Mesendoderm (in vitro differentiated cells): ENCODE measurements around the gene ABCC4.

Experiments
- DNase-seq: peaks from one replicate; pipeline ENCODE4 v3.0.0; 2013
- H2AK5ac ChIP-seq: 2 replicates; pipeline ENCODE4 v1.6.1; 2013; ENCODE audit warnings: low read length, inconsistent platforms
- H2BK120ac ChIP-seq: 2 replicates; pipeline ENCODE4 v1.6.1; 2013; ENCODE audit warnings: low read depth, mild to moderate bottlenecking, low read length, moderate library complexity, mixed read lengths
- H2BK15ac ChIP-seq: replicated peaks from 2 replicates; pipeline ENCODE4 v1.6.1; 2013; ENCODE audit warnings: low read depth, mild to moderate bottlenecking, moderate library complexity
- H2BK5ac ChIP-seq: 2 replicates; pipeline ENCODE4 v1.6.1; 2013; ENCODE audit warnings: low read length, inconsistent platforms
- H3K18ac ChIP-seq: 2 replicates; pipeline ENCODE4 v1.6.1; 2013; ENCODE audit warnings: mild to moderate bottlenecking, low read length, mixed read lengths
- H3K23ac ChIP-seq: one replicate; pipeline ENCODE4 v1.6.1; 2013; ENCODE audit warnings: low read length
- H3K27ac ChIP-seq: 2 replicates; pipeline ENCODE4 v1.5.1; 2013; ENCODE audit warnings: low read depth, mild to moderate bottlenecking, inconsistent platforms, low read length, moderate library complexity
- H3K27me3 ChIP-seq: 2 replicates; pipeline ENCODE4 v1.6.1; 2013; ENCODE audit warnings: low read length, control low read depth, mild to moderate bottlenecking, inconsistent platforms; ENCODE audit not compliant: insufficient read depth, poor library complexity
- H3K36me3 ChIP-seq: 2 replicates; pipeline ENCODE4 v1.6.1; 2013; ENCODE audit warnings: low read length, inconsistent platforms; ENCODE audit not compliant: control insufficient read depth, insufficient read depth
- H3K4ac ChIP-seq: one replicate; pipeline ENCODE4 v1.6.1; 2013; ENCODE audit warnings: low read depth, mild to moderate bottlenecking, low read length, moderate library complexity
- H3K4me1 ChIP-seq: 2 replicates; pipeline ENCODE4 v1.6.1; 2013; ENCODE audit warnings: low read depth, low read length, inconsistent platforms; ENCODE audit not compliant: control insufficient read depth
- H3K4me2 ChIP-seq: 2 replicates; pipeline ENCODE4 v1.6.1; 2013; ENCODE audit warnings: low read length
- H3K4me3 ChIP-seq: 2 replicates; pipeline ENCODE4 v1.5.1; 2013; ENCODE audit warnings: mild to moderate bottlenecking, low read length
- H3K56ac ChIP-seq: one replicate; pipeline ENCODE4 v1.6.1; 2013; ENCODE audit warnings: low read length
- H3K79me1 ChIP-seq: 2 replicates; pipeline ENCODE4 v1.6.1; 2013; ENCODE audit warnings: low read length, inconsistent platforms
- H3K79me2 ChIP-seq: 2 replicates; pipeline ENCODE4 v1.6.1; 2013; ENCODE audit warnings: mild to moderate bottlenecking, low read length; ENCODE audit not compliant: control insufficient read depth, insufficient read depth
- H3K9ac ChIP-seq: 2 replicates; pipeline ENCODE4 v1.6.1; 2013; ENCODE audit warnings: low read length, inconsistent platforms
- H4K5ac ChIP-seq: one replicate; pipeline ENCODE4 v1.6.1; 2013; ENCODE audit warnings: low read length
- H4K8ac ChIP-seq: one replicate; pipeline ENCODE4 v1.6.1; 2013; ENCODE audit warnings: low read depth, mild to moderate bottlenecking, control low read depth, low read length, moderate library complexity
- WGBS: extraction: QIAGEN DNeasy Blood & Tissue Kit; methylation state at CpG from one replicate; pipeline ENCODE4 v1.1.7; 2013; ENCODE audit warnings: low lambda C conversion rate, missing lambda C conversion rate; ENCODE audit not compliant: insufficient coverage; ENCODE audit errors: extremely low coverage; 5-methylcytosine and 5-hydroxymethylcytosine counted together

The ABCC4 gene

DNA sequence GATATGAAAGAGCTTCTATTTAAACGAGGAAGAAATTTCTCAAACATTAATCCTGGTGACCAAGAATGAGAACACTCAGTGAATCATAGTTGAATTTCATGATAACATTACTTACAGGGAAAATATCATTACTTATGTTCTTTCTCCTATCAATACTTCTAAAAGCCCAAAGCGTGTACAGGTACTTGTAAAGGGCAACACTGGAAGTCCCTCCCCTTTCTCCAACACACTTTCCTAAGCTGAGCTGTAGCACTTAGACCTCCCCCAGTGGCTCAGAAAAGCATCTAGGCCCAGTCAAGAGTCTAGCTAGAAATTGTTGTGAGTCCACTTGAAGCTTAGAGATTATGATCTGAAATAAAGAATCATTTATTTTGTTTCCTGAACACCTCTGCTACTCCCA is 150.7 kb downstream of the ABCC4 start:
- H3K4me3 ChIP-seq = no peak overlapping the region
- no peak overlapping the region for H3K18ac ChIP-seq
- no peak overlapping the region for H4K8ac ChIP-seq
- H3K27me3 ChIP-seq = no peaks in the 10 kb centered on the region
- H3K4me1 ChIP-seq = no peaks in the 10 kb centered on the region
- H3K36me3 ChIP-seq = no peaks in the 10 kb centered on the region
- no peak overlapping the region for H2BK15ac ChIP-seq
- no peak overlapping the region for H3K4ac ChIP-seq
- H3K4me2 ChIP-seq = no peak overlapping the region
- H4K5ac ChIP-seq = no peak overlapping the region
- H3K9ac ChIP-seq = no peak overlapping the region
- H3K79me2 ChIP-seq = no peaks in the 10 kb centered on the region
- no peak overlapping the region for H3K27ac ChIP-seq
- no peaks in the 10 kb centered on the region for H3K79me1 ChIP-seq
- no CpG with 5 or more reads among the region's 2 CpGs for WGBS
- H2BK120ac ChIP-seq = no peak overlapping the region
- no peak for DNase-seq
- no peak overlapping the region for H3K56ac ChIP-seq
- H3K23ac ChIP-seq = no peak overlapping the region
- no peak overlapping the region for H2BK5ac ChIP-seq
- no peak overlapping the region for H2AK5ac ChIP-seq

DNA sequence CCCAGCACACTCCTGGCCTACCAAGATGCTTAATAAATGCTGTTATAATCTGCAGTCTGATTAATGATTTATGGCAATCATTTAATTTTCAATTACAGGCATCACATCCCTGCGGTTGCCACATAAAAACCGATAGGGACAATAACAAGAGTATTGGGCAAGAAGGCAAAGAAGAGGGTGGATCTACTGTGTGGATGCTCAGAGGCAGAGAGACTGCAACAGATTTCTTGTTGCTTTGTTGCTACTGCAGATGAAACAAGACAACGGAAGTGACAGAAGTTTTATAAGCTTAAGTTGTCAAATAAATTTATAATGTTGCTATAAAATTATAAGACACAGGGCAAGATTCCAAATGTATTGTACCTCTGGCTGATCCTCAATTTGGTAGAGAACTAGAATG is 154.8 kb downstream of the ABCC4 start:
- no peak overlapping the region for H3K23ac ChIP-seq
- no peak overlapping the region for H2BK5ac ChIP-seq
- no peaks in the 10 kb centered on the region for H3K27me3 ChIP-seq
- no peaks in the 10 kb centered on the region for H3K79me2 ChIP-seq
- H3K36me3 ChIP-seq = no peaks in the 10 kb centered on the region
- H3K18ac ChIP-seq = no peak overlapping the region
- no peak overlapping the region for H4K8ac ChIP-seq
- no peak overlapping the region for H3K9ac ChIP-seq
- no peaks in the 10 kb centered on the region for H3K79me1 ChIP-seq
- DNase-seq = no peak
- H3K4me2 ChIP-seq = no peak overlapping the region
- no peak overlapping the region for H2AK5ac ChIP-seq
- no peak overlapping the region for H3K56ac ChIP-seq
- no CpG with 5 or more reads among the region's 3 CpGs for WGBS
- no peak overlapping the region for H3K27ac ChIP-seq
- H2BK15ac ChIP-seq = no peak overlapping the region
- no peak overlapping the region for H2BK120ac ChIP-seq
- no peak overlapping the region for H4K5ac ChIP-seq
- no peak overlapping the region for H3K4me3 ChIP-seq
- H3K4me1 ChIP-seq = no peaks in the 10 kb centered on the region
- H3K4ac ChIP-seq = no peak overlapping the region

DNA sequence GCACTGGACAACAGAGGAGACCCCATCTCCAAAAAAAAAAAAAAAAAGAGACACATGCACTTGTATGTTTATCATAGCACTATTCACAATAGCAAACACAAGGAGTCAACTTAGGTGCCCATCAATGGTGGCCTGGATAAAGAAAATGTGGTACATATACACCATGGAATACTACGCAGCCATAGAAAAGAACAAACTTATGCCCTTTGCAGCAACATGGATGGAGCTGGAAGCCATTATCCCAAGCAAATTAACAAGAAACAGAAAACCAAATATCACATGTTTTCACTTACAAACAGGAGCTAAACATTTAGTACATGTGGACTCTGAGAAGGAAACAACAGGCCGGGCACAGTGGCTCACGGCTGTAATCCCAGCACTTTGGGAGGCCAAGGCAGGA is 155.7 kb downstream of the ABCC4 start:
- Histone ChIP-seq H3K36me3 (no peaks in the 10 kb centered on the region), H3K56ac (no peak overlapping the region), H2AK5ac (no peak overlapping the region), H3K27me3 (no peaks in the 10 kb centered on the region), H3K18ac (no peak overlapping the region), H2BK120ac (no peak overlapping the region), H2BK5ac (no peak overlapping the region), H4K8ac (no peak overlapping the region), H3K79me2 (no peaks in the 10 kb centered on the region), H3K4me2 (no peak overlapping the region), H3K4ac (no peak overlapping the region), H3K4me3 (no peak overlapping the region), H3K9ac (no peak overlapping the region), H3K79me1 (no peaks in the 10 kb centered on the region), H3K23ac (no peak overlapping the region), H3K27ac (no peak overlapping the region), H3K4me1 (no peaks in the 10 kb centered on the region), H2BK15ac (no peak overlapping the region), H4K5ac (no peak overlapping the region)
- DNase-seq = no peak
- WGBS = no CpG with 5 or more reads among the region's 3 CpGs

DNA sequence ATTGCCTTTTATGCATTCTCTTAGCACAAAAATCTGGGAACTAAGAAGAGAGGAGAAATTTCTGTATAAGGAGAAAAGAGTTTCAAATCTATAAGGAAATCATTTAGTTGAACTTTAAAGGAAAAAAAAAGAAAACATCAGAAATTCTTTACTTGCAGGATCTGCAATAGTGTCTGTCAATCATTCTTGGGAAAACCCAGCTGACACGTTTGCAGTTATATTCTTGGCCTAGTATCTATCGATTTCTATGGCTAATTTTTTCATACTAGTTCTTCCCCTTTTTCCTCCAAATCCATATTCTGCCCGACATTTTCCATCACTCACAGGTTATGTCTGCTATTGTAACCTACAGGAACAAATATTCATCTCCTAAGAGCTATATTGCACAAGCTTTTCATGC is 160.7 kb downstream of the ABCC4 start:
- Histone ChIP-seq H3K79me1 (no peaks in the 10 kb centered on the region), H3K9ac (no peak overlapping the region), H3K27me3 (no peaks in the 10 kb centered on the region), H3K79me2 (no peaks in the 10 kb centered on the region), H3K27ac (no peak overlapping the region), H3K4me1 (no peaks in the 10 kb centered on the region), H2BK15ac (no peak overlapping the region), H2BK5ac (no peak overlapping the region), H3K56ac (no peak overlapping the region), H3K4ac (no peak overlapping the region), H2BK120ac (no peak overlapping the region), H3K36me3 (no peaks in the 10 kb centered on the region), H4K5ac (no peak overlapping the region), H3K4me3 (no peak overlapping the region), H3K18ac (no peak overlapping the region), H4K8ac (no peak overlapping the region), H3K4me2 (no peak overlapping the region), H3K23ac (no peak overlapping the region), H2AK5ac (no peak overlapping the region)
- no CpG with 5 or more reads among the region's 3 CpGs for WGBS
- no peak for DNase-seq

DNA sequence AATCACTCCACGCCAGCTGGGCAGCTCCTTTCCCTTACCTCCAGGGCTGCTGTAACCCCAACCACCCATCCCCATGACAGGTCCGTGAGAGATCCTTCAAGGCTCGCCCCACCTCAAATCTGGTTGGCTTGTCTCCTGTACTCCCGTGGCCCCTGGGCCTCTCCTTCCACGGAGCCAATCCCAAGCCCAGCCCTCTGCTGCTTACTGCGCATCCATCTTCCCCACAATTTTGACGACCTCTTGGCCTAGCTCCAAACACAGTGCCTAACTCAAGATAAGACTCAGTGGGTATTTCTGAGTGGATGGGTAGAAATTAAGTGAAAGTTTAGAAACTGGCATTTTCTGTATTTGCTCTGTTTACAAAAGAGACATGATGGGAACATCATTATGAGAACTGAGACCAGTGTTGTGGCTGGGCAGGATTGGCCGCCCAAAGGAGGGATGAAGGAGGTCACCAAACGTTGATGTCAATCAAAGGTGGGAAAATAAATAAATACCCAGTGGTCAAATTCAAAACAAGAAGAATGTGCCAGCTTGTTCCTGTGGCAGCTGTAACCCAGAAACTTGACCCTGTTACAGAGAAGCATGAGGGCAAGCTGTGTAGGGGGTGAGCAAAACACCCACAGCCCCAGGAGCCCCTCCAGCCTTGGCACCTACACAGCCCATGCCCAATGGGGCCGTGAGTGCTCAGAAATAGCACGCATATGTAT is 162.2 kb downstream of the ABCC4 start:
- H3K36me3 ChIP-seq = no peaks in the 10 kb centered on the region
- H2BK120ac ChIP-seq = no peak overlapping the region
- H4K5ac ChIP-seq = no peak overlapping the region
- H3K56ac ChIP-seq = no peak overlapping the region
- H2BK5ac ChIP-seq = no peak overlapping the region
- no CpG with 5 or more reads among the region's 11 CpGs for WGBS
- no peak overlapping the region for H2AK5ac ChIP-seq
- no peak overlapping the region for H4K8ac ChIP-seq
- DNase-seq = no peak
- no peaks in the 10 kb centered on the region for H3K4me1 ChIP-seq
- H3K18ac ChIP-seq = no peak overlapping the region
- no peaks in the 10 kb centered on the region for H3K27me3 ChIP-seq
- H3K9ac ChIP-seq = no peak overlapping the region
- H3K23ac ChIP-seq = no peak overlapping the region
- no peak overlapping the region for H3K4ac ChIP-seq
- no peaks in the 10 kb centered on the region for H3K79me1 ChIP-seq
- no peak overlapping the region for H3K4me2 ChIP-seq
- no peaks in the 10 kb centered on the region for H3K79me2 ChIP-seq
- no peak overlapping the region for H2BK15ac ChIP-seq
- H3K27ac ChIP-seq = no peak overlapping the region
- H3K4me3 ChIP-seq = no peak overlapping the region

DNA sequence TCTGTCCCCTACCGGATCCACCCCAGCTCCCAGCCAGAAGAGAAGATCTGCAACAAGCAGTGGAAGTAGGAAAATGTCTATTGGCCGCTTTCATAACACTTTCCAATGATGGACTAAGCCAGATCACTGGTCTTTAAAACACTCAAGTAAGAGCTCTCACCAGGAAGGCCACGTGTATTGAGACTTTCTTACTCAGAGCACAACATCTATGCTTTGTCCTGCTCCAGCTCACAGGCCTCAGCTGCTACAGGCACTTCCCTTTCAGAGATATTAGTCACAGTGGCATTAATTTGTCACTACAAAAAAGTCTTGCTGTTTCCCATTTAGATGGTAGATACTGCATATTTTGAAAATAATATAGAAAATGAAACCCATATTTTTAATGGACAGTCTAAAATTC is 164.2 kb downstream of the ABCC4 start:
- Histone ChIP-seq H3K9ac (no peak overlapping the region), H4K8ac (no peak overlapping the region), H3K4me1 (no peaks in the 10 kb centered on the region), H3K27me3 (no peaks in the 10 kb centered on the region), H2BK120ac (no peak overlapping the region), H3K18ac (no peak overlapping the region), H3K56ac (no peak overlapping the region), H3K4me2 (no peak overlapping the region), H3K4me3 (no peak overlapping the region), H3K79me1 (no peaks in the 10 kb centered on the region), H3K79me2 (no peaks in the 10 kb centered on the region), H3K23ac (no peak overlapping the region), H4K5ac (no peak overlapping the region), H2BK15ac (no peak overlapping the region), H3K4ac (no peak overlapping the region), H3K27ac (no peak overlapping the region), H3K36me3 (no peaks in the 10 kb centered on the region), H2BK5ac (no peak overlapping the region), H2AK5ac (no peak overlapping the region)
- no CpG with 5 or more reads among the region's 3 CpGs for WGBS
- DNase-seq = no peak
